Kidney (tissue), 14 donors: ENCODE results near the gene ANAPC15. TPM values are rescaled to one million over a fixed set of nuclear protein-coding genes. Genes with fewer than 3 reads are reported as not detected.

Source experiments
- DNase-seq, 5 donors: peaks; one replicate each; pipeline ENCODE4 v3.0.0-alpha.2; 2013 to 2020
- FAIRE-seq: peaks from 2 replicates; lab custom pipeline; 2012; peaks lifted over from hg19 to GRCh38; lab: Jason Lieb, UNC
- H3K27ac ChIP-seq, 2 donors: one replicate each; pipeline ENCODE4 v1.7.0; 2013; ENCODE audit warnings: low read depth in 2 of 2, low read length in 2 of 2, inconsistent platforms in 1 of 2
- H3K27me3 ChIP-seq: one replicate; pipeline ENCODE4 v1.7.1; 2013; ENCODE audit warnings: low read length, inconsistent platforms; ENCODE audit not compliant: control insufficient read depth, insufficient read depth
- H3K36me3 ChIP-seq, 3 donors: one replicate each; pipeline versions ENCODE4 v1.7.0 to v1.7.1; 2013; ENCODE audit warnings: low read length in 3 of 3, control low read depth in 1 of 3, inconsistent platforms in 1 of 3; ENCODE audit not compliant: insufficient read depth in 3 of 3, control insufficient read depth in 2 of 3
- H3K4me1 ChIP-seq, 3 donors: one replicate each; pipeline versions ENCODE4 v1.7.0 to v1.7.1; 2013; ENCODE audit warnings: low read length in 3 of 3, inconsistent platforms in 1 of 3, low read depth in 1 of 3; ENCODE audit not compliant: control insufficient read depth in 2 of 3, insufficient read depth in 2 of 3
- H3K4me3 ChIP-seq, 3 donors: one replicate each; pipeline versions ENCODE4 v1.7.0 to v1.8.1; 2013; ENCODE audit warnings: low read length in 3 of 3, control low read depth in 1 of 3, inconsistent platforms in 1 of 3
- H3K9ac ChIP-seq, 3 donors: one replicate each; pipeline versions ENCODE4 v1.7.0 to v1.7.1; 2013; ENCODE audit warnings: low read length in 3 of 3, control low read depth in 1 of 3, inconsistent platforms in 1 of 3
- H3K9me3 ChIP-seq, 3 donors: one replicate each; pipeline versions ENCODE4 v1.7.0 to v1.7.1; 2013; ENCODE audit warnings: low read length in 3 of 3, control low read depth in 1 of 3, inconsistent platforms in 1 of 3; ENCODE audit not compliant: control insufficient read depth in 2 of 3, insufficient read depth in 1 of 3
- CTCF ChIP-seq: IDR thresholded peaks from 3 replicates; pipeline ENCODE4 v1.5.1; 2012; ENCODE audit warnings: mild to moderate bottlenecking, moderate library complexity, borderline replicate concordance; ENCODE audit not compliant: insufficient read depth; ENCODE audit errors: extremely low read depth
- intact Hi-C: fragments of 100-400 bp; cut with DNase I; formaldehyde crosslinking; loops from one replicate; pipeline ENCODE4 v1.11.1; 2022
- polyA plus RNA-seq: library from polyadenylated mRNA; stranded (reverse); fragments of 350-450 nt; fragmentation: Illumina TruSeq; extraction: RNeasy Lipid Tissue Mini Kit (QIAGEN cat#74804); gene quantifications from one replicate; pipeline ENCODE4 v1.2.3, GENCODE V29; 2014; ENCODE audit warnings: low read depth, low replicate concordance; ENCODE audit not compliant: insufficient read depth
- total RNA-seq: library from RNA; stranded (reverse); fragmentation: NEBNext Ultra II Directional; extraction: Animal tissue kit (Norgen Biotek cat#: 25700); gene quantifications from one replicate; pipeline ENCODE4 v1.2.1, GENCODE V29; 2021
- donor health status: control.
- donor health status: control.
- donor health status: control.
- donor health status: control.
- donor health status: control.
- donor health status: DM: yes; HTN: yes; CAD: no.
- donor health status: Normal renal cell carcinoma (clear cell type).

ANAPC15 gene
- total and polyA plus RNA-seq, 2 donors from 2014 or later, result 30.0 to 79.8 TPM

- no peak for TF ChIP-seq CTCF
- Histone ChIP-seq H3K36me3 (peaks cover 0 to 3% (median 0%) of the 10 kb centered on the region in 3 donors), H3K9ac (no peak overlapping the region), H3K4me3 (no peak overlapping the region), H3K27me3 (no peaks in the 10 kb centered on the region), H3K27ac (no peak overlapping the region), H3K4me1 (peaks cover 0 to 6% (median 4%) of the 10 kb centered on the region in 3 donors), H3K9me3 (no peaks in the 10 kb centered on the region)
- FAIRE-seq (no peak), DNase-seq (no peak)
- intact Hi-C loops, result no loop called here
These were observed 28.4 kb downstream of the ANAPC15 start for GRCh38 chr11:72084076-72084475.

DNA sequence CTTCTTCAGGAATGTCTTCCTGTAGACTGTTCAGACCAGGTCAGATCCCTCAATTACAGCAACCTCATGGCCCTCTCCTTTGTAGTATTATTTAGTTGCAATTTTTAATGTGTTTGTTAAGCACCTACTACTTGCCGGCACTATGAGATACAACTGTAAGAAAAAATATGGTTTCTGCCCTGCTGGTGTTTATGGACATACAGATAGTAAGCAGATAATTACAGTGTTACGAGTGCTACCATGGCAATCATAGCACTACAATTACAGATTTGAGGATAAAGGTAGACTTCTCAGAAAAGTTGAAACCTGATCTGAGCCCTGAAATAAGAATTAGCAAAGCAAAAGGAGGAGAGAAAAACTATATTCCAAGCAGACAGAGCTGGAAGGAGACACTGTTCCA, 29.1 kb downstream of the ANAPC15 start:
- Histone ChIP-seq H3K27me3 (no peaks in the 10 kb centered on the region), H3K36me3 (peaks cover 0 to 3% (median 0%) of the 10 kb centered on the region in 3 donors), H3K27ac (no peak overlapping the region), H3K9ac (no peak overlapping the region), H3K4me1 (peaks cover 0 to 6% (median 4%) of the 10 kb centered on the region in 3 donors), H3K9me3 (no peaks in the 10 kb centered on the region), H3K4me3 (no peak overlapping the region)
- intact Hi-C loops, result no loop called here
- TF ChIP-seq CTCF, result no peak
- DNase-seq (no peak), FAIRE-seq (no peak)

DNA sequence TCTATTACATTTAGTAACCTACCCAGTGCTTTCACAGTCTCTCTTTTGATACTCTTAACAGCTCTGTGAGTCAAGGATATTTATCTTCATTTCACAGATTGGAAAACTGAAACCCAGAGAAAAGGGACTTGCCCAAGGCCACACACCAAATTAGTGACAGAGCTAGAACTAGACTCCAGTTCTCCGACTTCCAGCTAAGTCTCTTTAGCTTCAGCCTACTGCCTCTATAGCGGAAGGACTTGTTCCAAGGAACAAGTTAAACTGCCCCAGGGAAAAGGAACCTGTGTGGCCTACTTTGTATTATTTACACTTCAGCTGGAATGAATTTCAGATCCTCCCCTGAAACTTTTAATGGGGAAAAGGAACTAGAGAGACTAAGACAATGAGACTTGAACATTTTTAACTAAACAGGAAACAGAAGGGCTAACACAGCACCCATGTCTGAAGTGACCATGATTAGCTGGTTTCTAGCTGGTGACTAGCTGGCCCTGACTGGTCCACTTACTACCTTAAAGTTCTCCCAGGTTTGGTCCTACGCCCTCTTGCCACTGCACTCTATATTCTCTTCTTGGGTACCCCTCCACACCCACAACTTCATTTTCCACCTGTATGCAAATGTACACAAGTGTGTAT, 30.6 kb downstream of the ANAPC15 start:
- no peak for TF ChIP-seq CTCF
- Histone ChIP-seq H3K9me3 (no peaks in the 10 kb centered on the region), H3K36me3 (no peaks in the 10 kb centered on the region), H3K4me1 (peaks cover 0 to 6% (median 4%) of the 10 kb centered on the region in 3 donors), H3K4me3 (no peak overlapping the region), H3K27me3 (no peaks in the 10 kb centered on the region), H3K9ac (no peak overlapping the region), H3K27ac (peak overlapping the region in 1 of 2 donors; percentile 33)
- intact Hi-C loops, result no loop called here
- DNase-seq, result no peak
- FAIRE-seq, result no peak
